Smooth muscle cell (in vitro differentiated cells): ENCODE results near the gene NPY. TPM values are rescaled to one million over a fixed set of nuclear protein-coding genes. Genes with fewer than 3 reads are reported as not detected.

Source experiments
- DNase-seq: peaks from one replicate; lab custom pipeline; 2025; ENCODE audit not compliant: unreplicated experiment; lab: John Stamatoyannopoulos, UW
- H2AFZ ChIP-seq: fragments of 200-600 bp; sonication (generic); 2 replicates; pipeline ENCODE4 v1.6.0; 2016; ENCODE audit warnings: antibody characterized with exemption, low read depth, mild to moderate bottlenecking
- H3F3A ChIP-seq: fragments of 200-600 bp; sonication (generic); 2 replicates; pipeline ENCODE4 v1.6.0; 2017; ENCODE audit warnings: antibody characterized with exemption, low read depth
- H3K27ac ChIP-seq: fragments of 200-600 bp; sonication (generic); 2 replicates; pipeline ENCODE4 v1.5.1; 2016; ENCODE audit warnings: low read depth, mild to moderate bottlenecking
- H3K27me3 ChIP-seq: fragments of 200-600 bp; sonication (generic); 2 replicates; pipeline ENCODE4 v1.6.1; 2016; ENCODE audit warnings: low read depth, mild to moderate bottlenecking
- H3K36me3 ChIP-seq: fragments of 200-600 bp; sonication (generic); 2 replicates; pipeline ENCODE4 v1.5.1; 2016; ENCODE audit warnings: low read depth
- H3K4me1 ChIP-seq: fragments of 200-600 bp; sonication (generic); 2 replicates; pipeline ENCODE4 v1.5.1; 2016; ENCODE audit warnings: low read depth
- H3K4me2 ChIP-seq: fragments of 200-600 bp; sonication (generic); 2 replicates; pipeline ENCODE4 v1.6.0; 2016; ENCODE audit warnings: mild to moderate bottlenecking
- H3K4me3 ChIP-seq: fragments of 200-600 bp; sonication (generic); 2 replicates; pipeline ENCODE4 v1.5.1; 2016; ENCODE audit warnings: mild to moderate bottlenecking
- H3K79me2 ChIP-seq: fragments of 200-600 bp; sonication (generic); 2 replicates; pipeline ENCODE4 v1.6.0; 2016; ENCODE audit warnings: low read depth, mild to moderate bottlenecking
- H3K9ac ChIP-seq: fragments of 200-600 bp; sonication (generic); 2 replicates; pipeline ENCODE4 v1.6.0; 2016; ENCODE audit warnings: low read depth
- H3K9me3 ChIP-seq: fragments of 200-600 bp; sonication (generic); replicated peaks from 2 replicates; pipeline ENCODE4 v1.5.1; 2016; ENCODE audit warnings: low read depth
- H4K20me1 ChIP-seq: fragments of 200-600 bp; sonication (generic); 2 replicates; pipeline ENCODE4 v1.6.0; 2016; ENCODE audit warnings: low read depth
- CTCF ChIP-seq: fragments of 200-600 bp; sonication (generic); IDR thresholded peaks from 2 replicates; pipeline ENCODE4 v1.5.1; 2017; ENCODE audit warnings: borderline replicate concordance, mild to moderate bottlenecking, antibody characterized with exemption; ENCODE audit not compliant: insufficient read depth, poor library complexity, severe bottlenecking
- WGBS: methylation state at CpG from one replicate; pipeline ENCODE4 v1.1.7; 2016; ENCODE audit warnings: low lambda C conversion rate; 5-methylcytosine and 5-hydroxymethylcytosine counted together
- polyA plus RNA-seq: library from polyadenylated mRNA; unstranded; fragments of >200 nt; fragmentation: Nextera tagmentation; extraction: Ambion mirVana; gene quantifications from 2 replicates; pipeline ENCODE4 v1.2.1, GENCODE V29; 2016
- total RNA-seq: library from RNA; depleted of rRNA; stranded (reverse); fragments of >200 nt; gene quantifications from 2 replicates; pipeline ENCODE4 v1.2.3, GENCODE V29; 2014

The NPY gene
- total and polyA plus RNA-seq, 2 experiments from 2014 or later = 0.63 to 10.6 TPM

- Histone ChIP-seq H3K4me2 (no peak overlapping the region), H3K9me3 (no peaks in the 10 kb centered on the region), H4K20me1 (no peaks in the 10 kb centered on the region), H2AFZ (no peak overlapping the region), H3K4me1 (no peaks in the 10 kb centered on the region), H3K27me3 (no peaks in the 10 kb centered on the region), H3K79me2 (no peaks in the 10 kb centered on the region), H3K36me3 (no peaks in the 10 kb centered on the region), H3K27ac (no peak overlapping the region), H3F3A (no peaks in the 10 kb centered on the region), H3K4me3 (no peak overlapping the region), H3K9ac (no peak overlapping the region)
- 68% methylated on average over 4 of the region's 4 CpGs for WGBS
- no peak for TF ChIP-seq CTCF
- no peak for DNase-seq
Measured at GRCh38 chr7:24299192-24299591, 15.2 kb downstream of the NPY start.

- WGBS = 90% methylated on average over 2 of the region's 2 CpGs
- TF ChIP-seq CTCF = no peak
Measured at GRCh38 chr7:24301703-24302102, 17.7 kb downstream of the NPY start.

GRCh38 chr7:24304494-24305095, 20.6 kb downstream of the NPY start:
- Histone ChIP-seq H3K4me2 (no peak overlapping the region), H3K36me3 (no peaks in the 10 kb centered on the region), H3F3A (no peaks in the 10 kb centered on the region), H3K27ac (no peak overlapping the region), H3K9me3 (no peaks in the 10 kb centered on the region), H3K9ac (no peak overlapping the region), H2AFZ (no peak overlapping the region), H3K4me1 (no peaks in the 10 kb centered on the region), H3K79me2 (no peaks in the 10 kb centered on the region), H3K4me3 (no peak overlapping the region), H3K27me3 (no peaks in the 10 kb centered on the region), H4K20me1 (no peaks in the 10 kb centered on the region)
- WGBS = 66% methylated on average over 5 of the region's 5 CpGs
- DNase-seq = no peak
- no peak for TF ChIP-seq CTCF

More at GRCh38 chr7:24301703-24302102, 17.7 kb downstream of the NPY start:
- Histone ChIP-seq H2AFZ (no peak overlapping the region), H3F3A (no peaks in the 10 kb centered on the region), H3K27me3 (no peaks in the 10 kb centered on the region), H3K4me2 (no peak overlapping the region), H3K79me2 (no peaks in the 10 kb centered on the region), H3K27ac (no peak overlapping the region), H4K20me1 (no peaks in the 10 kb centered on the region), H3K4me3 (no peak overlapping the region), H3K9ac (no peak overlapping the region), H3K4me1 (no peaks in the 10 kb centered on the region), H3K36me3 (no peaks in the 10 kb centered on the region), H3K9me3 (no peaks in the 10 kb centered on the region)
- DNase-seq = no peak

- WGBS = 84% methylated on average over 3 of the region's 3 CpGs
- H3K4me2 ChIP-seq = no peak overlapping the region
Measured at GRCh38 chr7:24307326-24307725, 23.3 kb downstream of the NPY start.

More at GRCh38 chr7:24307326-24307725, 23.3 kb downstream of the NPY start:
- no peaks in the 10 kb centered on the region for H3F3A ChIP-seq
- H2AFZ ChIP-seq = no peak overlapping the region
- H3K9me3 ChIP-seq = no peaks in the 10 kb centered on the region
- H3K4me1 ChIP-seq = no peaks in the 10 kb centered on the region
- no peaks in the 10 kb centered on the region for H3K79me2 ChIP-seq
- no peak overlapping the region for H3K9ac ChIP-seq
- H3K36me3 ChIP-seq = no peaks in the 10 kb centered on the region
- TF ChIP-seq CTCF = no peak
- no peak overlapping the region for H3K27ac ChIP-seq
- H3K27me3 ChIP-seq = no peaks in the 10 kb centered on the region
- no peak for DNase-seq
- no peak overlapping the region for H3K4me3 ChIP-seq
- no peaks in the 10 kb centered on the region for H4K20me1 ChIP-seq
